Peyer's patch (tissue), 4 donors: ENCODE results near the gene AP3S1.

Experiments
- POLR2A ChIP-seq, 2 donors: fragments of 450-650 bp; IDR thresholded peaks; one replicate each; pipeline ENCODE4 v1.5.1; 2017; ENCODE audit warnings: antibody characterized with exemption in 2 of 2, mild to moderate bottlenecking in 2 of 2, moderate library complexity in 2 of 2
- TF ChIP-seq, protein P1 (sequence below), 6 experiments: fragments of 450-650 bp in 4 of 6; fragments of 200-600 bp in 2 of 6; sonication (generic) in 1 of 6; IDR thresholded peaks; one replicate each; pipeline ENCODE4 v1.5.1; 2017 to 2019; ENCODE audit warnings: antibody characterized with exemption in 6 of 6, mild to moderate bottlenecking in 3 of 6, moderate library complexity in 1 of 6

DNA sequence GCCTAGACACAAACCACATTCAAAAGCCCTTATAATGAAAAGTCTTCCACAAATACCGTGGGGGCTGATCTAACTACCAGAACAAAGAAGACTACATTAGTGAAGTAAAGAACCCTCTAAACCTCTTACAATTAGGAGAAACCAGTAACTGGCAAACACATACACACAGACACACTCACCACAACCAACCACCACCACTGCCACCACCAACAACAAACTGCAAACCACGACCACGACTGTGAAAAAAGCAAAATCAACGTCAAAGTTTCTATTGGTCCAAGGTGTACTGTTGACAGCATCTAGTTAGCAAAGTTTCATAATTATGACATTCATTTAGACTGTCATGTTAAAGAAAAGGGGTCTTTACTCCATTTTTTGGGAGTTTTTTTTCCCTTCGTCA, 28.0 kb upstream of the AP3S1 start:
- TF ChIP-seq, protein P1, sequence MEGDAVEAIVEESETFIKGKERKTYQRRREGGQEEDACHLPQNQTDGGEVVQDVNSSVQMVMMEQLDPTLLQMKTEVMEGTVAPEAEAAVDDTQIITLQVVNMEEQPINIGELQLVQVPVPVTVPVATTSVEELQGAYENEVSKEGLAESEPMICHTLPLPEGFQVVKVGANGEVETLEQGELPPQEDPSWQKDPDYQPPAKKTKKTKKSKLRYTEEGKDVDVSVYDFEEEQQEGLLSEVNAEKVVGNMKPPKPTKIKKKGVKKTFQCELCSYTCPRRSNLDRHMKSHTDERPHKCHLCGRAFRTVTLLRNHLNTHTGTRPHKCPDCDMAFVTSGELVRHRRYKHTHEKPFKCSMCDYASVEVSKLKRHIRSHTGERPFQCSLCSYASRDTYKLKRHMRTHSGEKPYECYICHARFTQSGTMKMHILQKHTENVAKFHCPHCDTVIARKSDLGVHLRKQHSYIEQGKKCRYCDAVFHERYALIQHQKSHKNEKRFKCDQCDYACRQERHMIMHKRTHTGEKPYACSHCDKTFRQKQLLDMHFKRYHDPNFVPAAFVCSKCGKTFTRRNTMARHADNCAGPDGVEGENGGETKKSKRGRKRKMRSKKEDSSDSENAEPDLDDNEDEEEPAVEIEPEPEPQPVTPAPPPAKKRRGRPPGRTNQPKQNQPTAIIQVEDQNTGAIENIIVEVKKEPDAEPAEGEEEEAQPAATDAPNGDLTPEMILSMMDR (IDR thresholded peaks at IDR 0.05): no peak
- TF ChIP-seq POLR2A (IDR thresholded peaks at IDR 0.05): no peak
